GM19099 (cell line): ENCODE results near the gene DDC.

Experiments used
- POLR2A ChIP-seq: IDR thresholded peaks from 3 replicates; pipeline ENCODE4 v1.6.1; 2011; ENCODE audit warnings: low read depth; ENCODE audit not compliant: insufficient read length; ENCODE audit errors: extremely low read depth

The DDC gene

DNA sequence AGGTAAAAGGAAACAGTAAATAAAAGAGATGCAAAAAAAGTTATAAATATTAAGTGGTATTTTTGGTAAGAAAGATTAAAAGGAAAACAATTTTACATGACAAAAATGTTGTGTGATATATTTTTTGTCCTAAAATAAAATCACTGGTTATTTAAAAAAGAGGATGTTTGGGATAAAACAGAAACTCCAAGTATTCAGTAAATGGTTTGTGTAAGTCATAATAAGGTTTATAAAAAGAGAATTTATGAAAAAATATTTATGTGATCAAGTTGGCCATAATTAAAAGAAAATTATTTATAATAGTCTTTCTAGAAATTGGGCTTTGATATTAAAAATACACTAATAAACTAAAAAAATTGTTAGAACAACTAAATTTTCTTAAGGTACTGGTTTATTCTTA lies 76.8 kb downstream of the DDC start:
- TF ChIP-seq POLR2A = no peak

DNA sequence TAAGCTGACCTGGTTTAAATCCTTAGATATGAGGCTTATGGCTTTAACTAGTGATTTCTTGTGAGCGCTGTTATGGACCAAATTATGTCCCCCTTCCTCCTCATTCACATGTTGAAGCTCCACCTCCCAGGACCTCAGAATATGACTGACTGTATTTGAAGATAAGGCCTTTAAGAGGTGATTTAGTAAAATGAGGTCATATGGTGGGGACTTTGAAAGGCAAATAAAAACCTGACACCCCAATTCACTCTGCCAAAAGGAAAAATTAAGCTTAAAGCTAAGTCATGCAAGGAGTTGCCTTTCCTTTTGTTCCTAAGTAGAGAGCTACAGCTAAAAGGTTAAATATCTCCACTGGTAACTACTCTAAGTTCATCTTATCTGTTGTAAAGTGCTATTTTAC lies 78.7 kb downstream of the DDC start:
- no peak for TF ChIP-seq POLR2A

DNA sequence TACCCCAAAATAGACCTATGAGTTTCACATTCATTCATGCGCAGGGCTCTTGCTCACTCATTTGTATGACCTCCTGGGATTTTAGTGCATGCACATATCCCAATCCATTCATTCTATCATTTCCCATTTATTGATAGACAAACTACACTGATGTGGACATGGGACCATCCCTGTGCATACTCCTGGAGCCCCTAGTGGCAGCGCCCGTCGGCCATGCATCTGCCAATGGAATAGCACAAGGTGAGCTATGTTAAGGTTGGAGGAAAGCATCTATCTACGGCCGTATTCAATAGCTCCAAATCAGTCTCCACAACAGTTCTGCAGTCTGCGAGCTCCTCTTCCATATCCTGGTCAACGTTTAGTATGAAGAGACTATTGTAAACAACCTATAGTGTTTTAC lies 83.3 kb downstream of the DDC start:
- no peak for TF ChIP-seq POLR2A

- TF ChIP-seq POLR2A = no peak
These were observed 84.4 kb downstream of the DDC start for GRCh38 chr7:50480797-50481196.

- no peak for TF ChIP-seq POLR2A
These were observed 85.3 kb downstream of the DDC start for GRCh38 chr7:50479743-50480517.

GRCh38 chr7:50477640-50478039 lies 87.6 kb downstream of the DDC start:
- no peak for TF ChIP-seq POLR2A

DNA sequence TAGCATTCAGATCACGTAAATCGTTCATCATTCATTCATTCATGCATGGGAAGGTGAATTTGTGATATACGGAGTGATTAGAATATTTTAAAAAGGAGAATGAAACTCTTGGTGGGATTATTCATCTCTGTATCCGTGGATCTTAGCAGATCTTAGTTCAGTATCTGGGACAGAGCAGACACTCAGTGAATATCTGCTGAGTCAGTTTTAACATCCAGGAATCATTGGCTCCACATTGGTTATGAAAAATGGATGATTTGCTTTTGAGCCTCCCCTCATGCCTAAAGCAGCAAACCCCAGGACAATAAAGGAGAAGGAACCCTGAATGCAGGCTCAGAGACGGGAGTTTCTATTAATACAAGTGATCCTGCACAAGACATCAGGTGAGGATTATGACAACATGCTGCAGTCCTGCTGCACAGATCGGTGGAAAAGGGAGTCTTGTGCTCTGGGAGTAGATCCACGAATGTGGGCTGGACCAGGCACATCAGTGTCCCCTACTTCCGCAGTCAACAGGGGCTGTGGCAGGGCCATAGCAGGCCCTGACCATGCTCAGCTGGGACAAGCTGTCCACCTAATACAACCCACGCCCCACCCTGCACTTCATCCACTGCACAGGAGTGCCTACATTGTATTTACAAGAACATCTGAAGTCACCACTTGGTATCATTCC lies 88.1 kb downstream of the DDC start:
- no peak for TF ChIP-seq POLR2A

GRCh38 chr7:50475340-50475739 lies 89.9 kb downstream of the DDC start:
- TF ChIP-seq POLR2A = no peak

- TF ChIP-seq POLR2A = no peak
These were observed 90.6 kb downstream of the DDC start for GRCh38 chr7:50474382-50475160.

DNA sequence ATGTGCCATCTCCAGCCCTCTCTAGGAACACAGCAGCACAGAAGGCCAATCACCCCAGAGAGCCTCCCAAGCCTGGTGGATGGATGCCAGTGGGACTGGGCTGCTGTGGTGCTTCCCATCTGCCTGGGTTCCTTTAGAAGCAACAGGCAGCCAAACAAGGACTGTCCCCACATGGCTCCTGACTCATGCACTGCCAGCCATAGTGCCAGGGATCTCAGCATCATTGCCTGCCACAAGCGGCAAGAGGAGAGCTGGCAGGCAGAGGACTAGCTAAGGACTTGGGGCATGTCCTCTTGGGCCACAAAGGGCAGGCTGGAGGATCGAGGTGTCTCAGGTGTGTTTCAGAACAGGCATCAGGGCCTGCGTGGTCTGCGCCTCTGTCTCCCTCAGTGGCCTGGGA lies 91.7 kb downstream of the DDC start:
- no peak for TF ChIP-seq POLR2A

DNA sequence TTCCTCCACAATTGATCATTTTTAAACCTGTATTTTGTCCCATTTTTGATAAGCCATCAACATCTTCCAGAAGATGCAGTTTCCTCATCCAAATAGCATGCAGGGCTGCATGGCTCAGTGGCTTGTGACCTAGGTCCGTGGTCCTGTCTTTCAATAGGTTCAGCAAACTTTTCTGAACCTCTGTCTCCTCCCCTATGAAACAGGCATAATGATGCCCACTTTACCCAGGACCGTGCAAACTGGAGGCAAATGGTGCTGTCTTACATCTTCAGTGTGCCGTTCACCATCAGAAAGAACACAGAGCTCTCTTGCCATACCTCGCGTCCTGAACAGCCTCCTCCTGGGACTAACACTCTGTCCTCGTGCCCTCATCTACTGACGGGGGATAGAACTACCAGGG lies 92.8 kb downstream of the DDC start:
- no peak for TF ChIP-seq POLR2A

DNA sequence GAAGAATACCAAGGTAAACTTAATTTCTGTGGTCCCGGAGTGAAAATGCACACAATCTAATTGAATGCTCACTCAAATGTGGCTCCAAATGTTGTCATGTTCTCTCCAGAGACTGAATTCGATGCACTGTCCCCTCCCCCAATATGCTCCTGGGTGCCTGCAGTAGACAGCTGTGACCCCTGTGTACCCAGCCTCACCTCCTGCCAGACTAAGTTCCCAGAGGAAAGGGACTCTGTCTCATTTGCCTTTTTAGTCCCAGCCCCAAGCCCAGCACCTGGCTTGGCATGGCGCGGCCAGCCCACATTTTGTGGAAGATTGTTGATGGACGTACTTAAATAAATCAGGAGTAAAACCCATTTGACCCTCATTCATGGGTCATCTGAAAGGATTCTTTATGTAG lies 93.2 kb downstream of the DDC start:
- no peak for TF ChIP-seq POLR2A

GRCh38 chr7:50470250-50471163 lies 94.7 kb downstream of the DDC start:
- TF ChIP-seq POLR2A = no peak

- TF ChIP-seq POLR2A = no peak
These were observed 96.0 kb downstream of the DDC start for GRCh38 chr7:50469181-50469580.
